ENCODE data around the gene SKI. TPM values are rescaled to one million over a fixed set of nuclear protein-coding genes. Genes with fewer than 3 reads are reported as not detected.

The SKI gene
- total RNA-seq, 1 experiment from 2014 or later = 53.7 TPM

DNA sequence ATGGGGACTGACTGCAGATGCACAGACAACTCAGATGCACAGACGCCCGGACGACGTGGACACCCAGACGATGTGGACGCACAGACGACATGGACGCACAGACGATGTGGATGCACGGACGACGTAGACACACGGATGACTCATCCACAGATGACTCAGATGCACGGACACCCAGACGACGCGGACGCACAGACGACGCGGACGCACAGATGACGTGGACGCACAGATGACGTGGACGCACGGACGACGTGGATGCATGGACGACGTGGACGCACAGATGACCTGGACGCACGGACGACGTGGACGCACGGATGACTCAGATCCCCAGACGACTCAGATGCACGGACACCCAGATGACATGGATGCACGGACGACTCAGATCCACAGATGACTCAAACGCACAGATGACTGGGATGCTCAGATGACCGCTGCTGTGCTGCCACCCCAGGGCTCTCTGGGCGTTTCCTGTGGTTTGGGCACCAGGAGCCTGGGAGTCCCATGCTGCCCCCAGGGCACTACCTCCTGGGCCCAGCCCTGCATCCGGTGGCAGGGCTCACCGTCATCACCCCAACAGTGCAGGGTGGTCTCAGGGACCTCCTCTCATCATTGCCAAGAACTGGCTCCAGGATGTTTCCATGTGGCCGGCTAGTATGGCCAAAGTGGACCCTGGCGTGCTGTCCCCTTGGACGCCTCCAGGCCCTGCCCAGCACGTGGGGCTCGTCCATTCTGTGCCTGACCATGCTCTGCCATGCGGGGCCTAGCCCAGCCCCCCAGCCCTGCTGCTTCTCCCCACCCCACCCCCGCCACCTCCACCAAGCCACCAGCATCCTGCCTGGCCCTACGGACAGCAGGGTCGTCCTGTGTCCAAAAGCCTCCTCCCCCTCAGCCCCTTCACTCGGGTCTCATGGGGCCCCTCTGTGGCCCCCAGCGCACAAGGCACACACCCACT is 47.5 kb upstream of the SKI start:
- H3K4me3 Mint-ChIP-seq (ENCODE audit: unreplicated experiment) = no peak overlapping the region
- no peaks in the 10 kb centered on the region for H3K36me3 Mint-ChIP-seq (ENCODE audit: insufficient read depth, unreplicated experiment)
- no peaks in the 10 kb centered on the region for H3K9me3 Mint-ChIP-seq (ENCODE audit: unreplicated experiment)
- no peak overlapping the region for H3K27ac Mint-ChIP-seq (ENCODE audit: low read depth, unreplicated experiment)
- ChIA-PET POLR2A (no interaction called here), CTCF (no interaction called here)
- DNase-seq (ENCODE audit: unreplicated experiment) = no peak
- intact Hi-C loops (cut with micrococcal nuclease) = no loop called here
- H3K4me1 Mint-ChIP-seq (ENCODE audit: insufficient read depth, unreplicated experiment) = no peaks in the 10 kb centered on the region
- no peaks in the 10 kb centered on the region for H3K27me3 Mint-ChIP-seq (ENCODE audit: insufficient read depth, unreplicated experiment)
- TF ChIP-seq, protein P1, sequence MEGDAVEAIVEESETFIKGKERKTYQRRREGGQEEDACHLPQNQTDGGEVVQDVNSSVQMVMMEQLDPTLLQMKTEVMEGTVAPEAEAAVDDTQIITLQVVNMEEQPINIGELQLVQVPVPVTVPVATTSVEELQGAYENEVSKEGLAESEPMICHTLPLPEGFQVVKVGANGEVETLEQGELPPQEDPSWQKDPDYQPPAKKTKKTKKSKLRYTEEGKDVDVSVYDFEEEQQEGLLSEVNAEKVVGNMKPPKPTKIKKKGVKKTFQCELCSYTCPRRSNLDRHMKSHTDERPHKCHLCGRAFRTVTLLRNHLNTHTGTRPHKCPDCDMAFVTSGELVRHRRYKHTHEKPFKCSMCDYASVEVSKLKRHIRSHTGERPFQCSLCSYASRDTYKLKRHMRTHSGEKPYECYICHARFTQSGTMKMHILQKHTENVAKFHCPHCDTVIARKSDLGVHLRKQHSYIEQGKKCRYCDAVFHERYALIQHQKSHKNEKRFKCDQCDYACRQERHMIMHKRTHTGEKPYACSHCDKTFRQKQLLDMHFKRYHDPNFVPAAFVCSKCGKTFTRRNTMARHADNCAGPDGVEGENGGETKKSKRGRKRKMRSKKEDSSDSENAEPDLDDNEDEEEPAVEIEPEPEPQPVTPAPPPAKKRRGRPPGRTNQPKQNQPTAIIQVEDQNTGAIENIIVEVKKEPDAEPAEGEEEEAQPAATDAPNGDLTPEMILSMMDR (IDR thresholded peaks at IDR 0.05; ENCODE audit: unreplicated experiment) = no peak
- BruUV-seq (replicated peaks) = no TSS peak

GRCh38 chr1:2181271-2181670 is 46.8 kb upstream of the SKI start:
- no peak for DNase-seq (ENCODE audit: unreplicated experiment)
- intact Hi-C loops (cut with micrococcal nuclease) = no loop called here
- POLR2A ChIA-PET = no interaction called here
- Mint-ChIP-seq H3K36me3 (ENCODE audit: insufficient read depth, unreplicated experiment) (no peaks in the 10 kb centered on the region), H3K9me3 (ENCODE audit: unreplicated experiment) (no peaks in the 10 kb centered on the region), H3K27me3 (ENCODE audit: insufficient read depth, unreplicated experiment) (no peaks in the 10 kb centered on the region), H3K4me3 (ENCODE audit: unreplicated experiment) (no peak overlapping the region), H3K27ac (ENCODE audit: low read depth, unreplicated experiment) (no peak overlapping the region), H3K4me1 (ENCODE audit: insufficient read depth, unreplicated experiment) (no peaks in the 10 kb centered on the region)
- no TSS peak for BruUV-seq (replicated peaks)
- CTCF ChIA-PET = no interaction called here
- TF ChIP-seq, protein P1 (IDR thresholded peaks at IDR 0.05; ENCODE audit: unreplicated experiment) = no peak

DNA sequence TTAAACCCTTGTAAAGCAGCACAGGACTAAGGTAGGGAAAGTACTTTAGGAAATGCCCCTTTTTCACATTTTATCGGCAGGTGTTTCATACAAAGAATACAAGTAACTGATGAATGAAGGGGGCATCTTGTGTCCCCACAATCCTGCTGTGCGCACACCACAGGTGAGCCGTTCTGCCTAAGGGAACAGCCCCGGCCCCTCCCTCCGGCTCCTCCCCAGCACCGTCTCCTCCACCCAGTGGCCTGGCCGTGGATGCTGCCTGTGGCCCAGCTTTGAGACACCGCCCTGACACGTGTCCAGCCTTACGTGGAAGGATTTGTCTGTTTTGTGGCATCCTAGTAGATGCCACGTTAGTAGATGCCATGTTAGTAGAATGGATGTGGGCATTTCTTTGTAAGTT is 46.4 kb upstream of the SKI start:
- intact Hi-C loops (cut with micrococcal nuclease) = no loop called here
- no TSS peak for BruUV-seq (replicated peaks)
- no peak for DNase-seq (ENCODE audit: unreplicated experiment)
- Mint-ChIP-seq H3K36me3 (ENCODE audit: insufficient read depth, unreplicated experiment) (no peaks in the 10 kb centered on the region), H3K27ac (ENCODE audit: low read depth, unreplicated experiment) (no peak overlapping the region), H3K4me1 (ENCODE audit: insufficient read depth, unreplicated experiment) (no peaks in the 10 kb centered on the region), H3K4me3 (ENCODE audit: unreplicated experiment) (no peak overlapping the region), H3K9me3 (ENCODE audit: unreplicated experiment) (no peaks in the 10 kb centered on the region), H3K27me3 (ENCODE audit: insufficient read depth, unreplicated experiment) (no peaks in the 10 kb centered on the region)
- TF ChIP-seq, protein P1 (IDR thresholded peaks at IDR 0.05; ENCODE audit: unreplicated experiment) = no peak
- ChIA-PET CTCF (interaction anchor here (3.1 kb wide), 1 partner anchor 7 kb away, joined by 17 read pairs; no protein-coding TSS in a partner anchor), POLR2A (no interaction called here)

GRCh38 chr1:2182376-2182775 is 45.7 kb upstream of the SKI start:
- H3K9me3 Mint-ChIP-seq (ENCODE audit: unreplicated experiment) = no peaks in the 10 kb centered on the region
- DNase-seq (ENCODE audit: unreplicated experiment) = no peak
- H3K4me1 Mint-ChIP-seq (ENCODE audit: insufficient read depth, unreplicated experiment) = no peaks in the 10 kb centered on the region
- POLR2A ChIA-PET = no interaction called here
- TF ChIP-seq, protein P1 (IDR thresholded peaks at IDR 0.05; ENCODE audit: unreplicated experiment) = no peak
- CTCF ChIA-PET = interaction anchor here (3.1 kb wide), 1 partner anchor 8 kb away, joined by 17 read pairs; no protein-coding TSS in a partner anchor
- H3K4me3 Mint-ChIP-seq (ENCODE audit: unreplicated experiment) = no peak overlapping the region
- intact Hi-C loops (cut with micrococcal nuclease) = no loop called here
- no peaks in the 10 kb centered on the region for H3K36me3 Mint-ChIP-seq (ENCODE audit: insufficient read depth, unreplicated experiment)
- no peak overlapping the region for H3K27ac Mint-ChIP-seq (ENCODE audit: low read depth, unreplicated experiment)
- BruUV-seq (replicated peaks) = no TSS peak
- H3K27me3 Mint-ChIP-seq (ENCODE audit: insufficient read depth, unreplicated experiment) = no peaks in the 10 kb centered on the region

All from MCF 10A (cell line).